Activated B cell treated with CpG ODN at 0.5 μM for 24 hours (primary cell): ENCODE measurements around the gene ZBTB21. TPM values are rescaled to one million over a fixed set of nuclear protein-coding genes. Genes with fewer than 3 reads are reported as not detected.

Experiments
- ATAC-seq: fragments of 200-7000 bp; cut with Tn5 transposase; one replicate; pipeline ENCODE4 v1.10.0; 2021; ENCODE audit warnings: low read depth, mild to moderate bottlenecking, moderate library complexity
- CTCF ChIA-PET: fragments of 350-600 bp; sonication (Branson Sonifier 250); formaldehyde crosslinking; loops from one replicate; lab custom pipeline; 2021; ENCODE audit warnings: antibody characterized with exemption; lab: Charles Lee
- POLR2A ChIA-PET: fragments of 350-600 bp; sonication (Branson Sonifier 250); formaldehyde crosslinking; loops from one replicate; lab custom pipeline; 2021; ENCODE audit warnings: antibody characterized with exemption; lab: Charles Lee
- DNase-seq: peaks from one replicate; pipeline ENCODE4 v3.0.0; 2022
- H3K27ac Mint-ChIP-seq: one replicate; pipeline ENCODE4 v1.8.0; 2020; ENCODE audit warnings: mixed read lengths
- H3K27me3 Mint-ChIP-seq: one replicate; pipeline ENCODE4 v1.8.0; 2021; ENCODE audit warnings: mixed read lengths
- H3K36me3 Mint-ChIP-seq: one replicate; pipeline ENCODE4 v1.8.0; 2021; ENCODE audit warnings: low read depth, mixed read lengths
- H3K4me1 Mint-ChIP-seq: one replicate; pipeline ENCODE4 v1.8.0; 2021; ENCODE audit warnings: mixed read lengths
- H3K4me3 Mint-ChIP-seq: one replicate; pipeline ENCODE4 v1.8.0; 2020; ENCODE audit warnings: mild to moderate bottlenecking, mixed read lengths
- H3K9me3 Mint-ChIP-seq: one replicate; pipeline ENCODE4 v1.8.0; 2020; ENCODE audit warnings: mixed read lengths
- CTCF ChIP-seq: fragments of 200-600 bp; IDR thresholded peaks from one replicate; pipeline ENCODE4 v1.8.0; 2022; ENCODE audit warnings: antibody characterized with exemption, mild to moderate bottlenecking
- intact Hi-C: fragments of 100-400 bp; cut with micrococcal nuclease; formaldehyde crosslinking; loops from one replicate; pipeline ENCODE4 v1.15.1; 2024
- total RNA-seq: library from RNA; stranded (reverse); gene quantifications from 2 replicates; pipeline ENCODE4 v1.2.3, GENCODE V29; 2022

Gene ZBTB21
- total RNA-seq, 1 donor from 2014 or later, result 24.2 TPM

- no peak for ATAC-seq
- DNase-seq, result no peak
- POLR2A ChIA-PET, result no interaction called here
- no peaks in the 10 kb centered on the region for H3K27me3 Mint-ChIP-seq
- no peak overlapping the region for H3K27ac Mint-ChIP-seq
- intact Hi-C loops, result no loop called here
- peaks cover 14% of the 10 kb centered on the region for H3K4me1 Mint-ChIP-seq
- no peaks in the 10 kb centered on the region for H3K9me3 Mint-ChIP-seq
- CTCF ChIA-PET, result interaction anchor here (0.6 to 1.4 kb wide), 2 partner anchors 137 to 389 kb away, joined by 3 to 4 read pairs; no protein-coding TSS in a partner anchor
- no peaks in the 10 kb centered on the region for H3K36me3 Mint-ChIP-seq
- no peak for TF ChIP-seq CTCF
- H3K4me3 Mint-ChIP-seq, result no peak overlapping the region
Observed at GRCh38 chr21:41970751-41971653, 39.2 kb downstream of the ZBTB21 start.

- ChIA-PET CTCF (interaction anchor here (1.4 kb wide), 1 partner anchor 138 kb away, joined by 4 read pairs; no protein-coding TSS in a partner anchor), POLR2A (no interaction called here)
- Mint-ChIP-seq H3K9me3 (no peaks in the 10 kb centered on the region), H3K4me3 (no peak overlapping the region), H3K36me3 (no peaks in the 10 kb centered on the region), H3K27me3 (no peaks in the 10 kb centered on the region), H3K27ac (no peak overlapping the region), H3K4me1 (peaks cover 16% of the 10 kb centered on the region)
- intact Hi-C loops, result no loop called here
- no peak for TF ChIP-seq CTCF
- ATAC-seq (no peak), DNase-seq (no peak)
Observed at GRCh38 chr21:41970106-41970391, 40.1 kb downstream of the ZBTB21 start.

GRCh38 chr21:41967708-41968107 is 42.5 kb downstream of the ZBTB21 start:
- no peak for TF ChIP-seq CTCF
- Mint-ChIP-seq H3K4me1 (peaks cover 8% of the 10 kb centered on the region), H3K9me3 (no peaks in the 10 kb centered on the region), H3K27ac (no peak overlapping the region), H3K27me3 (peaks cover 13% of the 10 kb centered on the region), H3K4me3 (no peak overlapping the region), H3K36me3 (no peaks in the 10 kb centered on the region)
- DNase-seq (no peak), ATAC-seq (no peak)
- ChIA-PET POLR2A (no interaction called here), CTCF (no interaction called here)
- intact Hi-C loops, result loop anchor here (5.0 kb wide), 1 partner anchor 40 kb away; no protein-coding TSS in a partner anchor

GRCh38 chr21:41966872-41967621 is 43.1 kb downstream of the ZBTB21 start:
- DNase-seq, result no peak
- Mint-ChIP-seq H3K9me3 (no peaks in the 10 kb centered on the region), H3K36me3 (no peaks in the 10 kb centered on the region), H3K27ac (no peak overlapping the region), H3K4me3 (no peak overlapping the region), H3K27me3 (peaks cover 20% of the 10 kb centered on the region), H3K4me1 (peaks cover 9% of the 10 kb centered on the region)
- ChIA-PET CTCF (no interaction called here), POLR2A (no interaction called here)
- ATAC-seq, result no peak
- no peak for TF ChIP-seq CTCF
- intact Hi-C loops, result loop anchor here (5.0 kb wide), 1 partner anchor 40 kb away; no protein-coding TSS in a partner anchor
